Thoracic aorta (tissue), 2 donors: ENCODE results near the gene TAS1R1. TPM values are rescaled to one million over a fixed set of nuclear protein-coding genes. Genes with fewer than 3 reads are reported as not detected.
A peak's percentile ranks its signal among the peaks of the same experiment; 100 is the strongest.

ENCODE experiments used
- ATAC-seq: fragments of 150-250 bp; one replicate; pipeline ENCODE4 v1.8.0; 2017; ENCODE audit warnings: low read depth; ENCODE audit not compliant: insufficient number of reproducible peaks, low FRiP score
- DNase-seq: peaks from one replicate; pipeline ENCODE4 v3.0.0-alpha.2; 2020; ENCODE audit warnings: low spot score
- H3K27ac ChIP-seq, 2 donors: fragments of 200-600 bp; sonication (generic); 1 replicate in 1 of 2; 2 replicates in 1 of 2; pipeline ENCODE4 v1.5.1; 2016; ENCODE audit warnings: mild to moderate bottlenecking in 2 of 2, moderate library complexity in 2 of 2
- H3K27me3 ChIP-seq: fragments of 200-600 bp; sonication (generic); replicated peaks from 2 replicates; pipeline ENCODE4 v1.6.0; 2016; ENCODE audit warnings: mild to moderate bottlenecking; ENCODE audit not compliant: insufficient read depth
- H3K36me3 ChIP-seq: fragments of 200-600 bp; sonication (generic); one replicate; pipeline ENCODE4 v1.5.1; 2016
- H3K4me1 ChIP-seq, 2 donors: fragments of 200-600 bp; sonication (generic); 1 replicate in 1 of 2; 2 replicates in 1 of 2; pipeline versions ENCODE4 v1.5.1 to v1.6.0; 2016; ENCODE audit warnings: low read depth in 2 of 2, mild to moderate bottlenecking in 1 of 2; ENCODE audit not compliant: control insufficient read depth in 1 of 2
- H3K4me3 ChIP-seq: fragments of 200-600 bp; sonication (generic); 2 replicates; pipeline ENCODE4 v1.5.1; 2016; ENCODE audit warnings: mild to moderate bottlenecking
- H3K9me3 ChIP-seq: fragments of 200-600 bp; sonication (generic); 2 replicates; pipeline ENCODE4 v1.5.1; 2016
- total RNA-seq, 2 donors: library from RNA; depleted of rRNA; stranded (reverse); fragments of >200 nt; gene quantifications; one replicate each; pipeline versions ENCODE4 v1.1.0 to v1.2.3, GENCODE V29; 2016
- TF ChIP-seq, protein P1 (sequence below): fragments of 200-600 bp; sonication (generic); IDR thresholded peaks from one replicate; pipeline ENCODE4 v1.5.1; 2019; ENCODE audit warnings: antibody characterized with exemption

TAS1R1 gene
- total RNA-seq, 2 donors from 2014 or later = 0.81 TPM; not detected in 1

- Histone ChIP-seq H3K27ac (peak overlapping the region; percentile 82 to 90), H3K36me3 (peaks cover 78% of the 10 kb centered on the region), H3K9me3 (no peaks in the 10 kb centered on the region), H3K4me3 (no peak overlapping the region), H3K4me1 (peaks cover 63 to 89% of the 10 kb centered on the region in 2 donors), H3K27me3 (no peaks in the 10 kb centered on the region)
- ATAC-seq (no peak), DNase-seq (no peak)
- TF ChIP-seq, protein P1, sequence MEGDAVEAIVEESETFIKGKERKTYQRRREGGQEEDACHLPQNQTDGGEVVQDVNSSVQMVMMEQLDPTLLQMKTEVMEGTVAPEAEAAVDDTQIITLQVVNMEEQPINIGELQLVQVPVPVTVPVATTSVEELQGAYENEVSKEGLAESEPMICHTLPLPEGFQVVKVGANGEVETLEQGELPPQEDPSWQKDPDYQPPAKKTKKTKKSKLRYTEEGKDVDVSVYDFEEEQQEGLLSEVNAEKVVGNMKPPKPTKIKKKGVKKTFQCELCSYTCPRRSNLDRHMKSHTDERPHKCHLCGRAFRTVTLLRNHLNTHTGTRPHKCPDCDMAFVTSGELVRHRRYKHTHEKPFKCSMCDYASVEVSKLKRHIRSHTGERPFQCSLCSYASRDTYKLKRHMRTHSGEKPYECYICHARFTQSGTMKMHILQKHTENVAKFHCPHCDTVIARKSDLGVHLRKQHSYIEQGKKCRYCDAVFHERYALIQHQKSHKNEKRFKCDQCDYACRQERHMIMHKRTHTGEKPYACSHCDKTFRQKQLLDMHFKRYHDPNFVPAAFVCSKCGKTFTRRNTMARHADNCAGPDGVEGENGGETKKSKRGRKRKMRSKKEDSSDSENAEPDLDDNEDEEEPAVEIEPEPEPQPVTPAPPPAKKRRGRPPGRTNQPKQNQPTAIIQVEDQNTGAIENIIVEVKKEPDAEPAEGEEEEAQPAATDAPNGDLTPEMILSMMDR = no peak
Measured at GRCh38 chr1:6593810-6594209, 38.7 kb downstream of the TAS1R1 start.

GRCh38 chr1:6594977-6595740 lies 40.1 kb downstream of the TAS1R1 start:
- TF ChIP-seq, protein P1 = no peak
- Histone ChIP-seq H3K4me1 (peaks cover 65 to 85% of the 10 kb centered on the region in 2 donors), H3K4me3 (no peak overlapping the region), H3K27me3 (no peaks in the 10 kb centered on the region), H3K9me3 (no peaks in the 10 kb centered on the region), H3K36me3 (peaks cover 68% of the 10 kb centered on the region), H3K27ac (peak overlapping the region in 1 of 2 donors; percentile 31)
- ATAC-seq (no peak), DNase-seq (no peak)

DNA sequence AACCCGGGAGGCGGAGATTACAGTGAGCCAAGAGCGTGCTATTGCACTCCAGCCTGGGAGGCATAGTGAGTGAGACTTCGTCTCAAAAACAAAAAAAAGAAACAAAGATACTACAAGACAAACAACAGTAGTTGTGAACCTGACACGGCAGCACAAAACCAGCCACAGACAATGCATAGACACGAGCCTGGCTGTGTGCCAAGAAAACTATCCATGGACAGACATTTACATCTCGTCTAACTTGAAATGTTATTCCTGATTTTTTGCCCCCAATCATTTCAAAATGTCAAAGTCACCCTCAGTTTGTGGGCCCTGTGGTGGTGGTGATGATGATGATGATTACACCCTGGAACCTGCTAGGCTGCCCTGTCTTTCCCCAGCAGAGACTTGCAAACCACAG lies 41.2 kb downstream of the TAS1R1 start:
- ATAC-seq (no peak), DNase-seq (no peak)
- Histone ChIP-seq H3K27ac (peak overlapping the region; percentile 31 to 51), H3K4me1 (peaks cover 57 to 73% of the 10 kb centered on the region in 2 donors), H3K4me3 (peak overlapping the region; percentile 93), H3K27me3 (no peaks in the 10 kb centered on the region), H3K9me3 (no peaks in the 10 kb centered on the region), H3K36me3 (peaks cover 64% of the 10 kb centered on the region)
- TF ChIP-seq, protein P1 = no peak

DNA sequence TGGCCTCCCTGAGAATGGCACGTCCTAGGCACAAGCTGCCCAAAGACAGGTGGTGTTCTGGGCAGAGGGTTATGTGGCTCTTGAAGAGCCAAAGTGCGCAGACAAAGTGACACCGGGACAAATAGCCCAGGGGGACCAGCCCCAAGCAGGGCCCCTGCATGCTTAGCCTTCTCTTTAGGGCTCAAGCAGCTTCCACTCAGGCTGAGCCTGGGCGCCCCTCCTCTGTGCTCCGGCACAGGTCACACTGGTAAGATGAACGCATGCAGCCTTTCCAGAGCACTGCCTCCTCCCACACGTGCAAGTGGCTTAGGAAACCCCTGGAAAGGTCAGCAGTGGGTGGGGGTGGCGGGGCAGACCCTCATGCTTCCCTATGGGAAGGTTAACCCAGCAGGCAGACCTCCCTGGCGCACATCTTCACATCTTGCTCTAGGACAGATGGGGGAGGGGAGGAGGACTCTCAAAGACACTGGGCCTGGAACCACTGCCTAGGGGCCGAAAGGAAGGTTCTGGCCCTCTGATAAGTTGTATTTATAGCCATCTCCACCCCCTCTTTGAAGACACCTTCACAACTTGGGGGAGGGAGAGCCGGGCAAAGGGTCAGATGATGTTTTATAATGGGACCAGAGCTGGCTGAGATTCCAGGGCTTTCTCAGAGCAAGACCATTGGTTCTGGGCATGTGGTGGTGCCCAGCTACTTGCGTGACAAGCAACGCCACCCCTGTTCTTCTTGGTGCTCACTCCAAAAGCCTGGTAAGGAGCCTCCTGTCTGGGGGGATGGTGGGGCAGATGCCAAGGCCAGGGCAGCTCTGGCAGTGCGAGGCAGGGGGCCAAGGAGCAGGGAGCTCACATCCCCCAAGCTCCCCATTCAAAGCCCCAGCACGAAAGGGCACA lies 42.0 kb downstream of the TAS1R1 start:
- Histone ChIP-seq H3K27me3 (no peaks in the 10 kb centered on the region), H3K36me3 (peaks cover 64% of the 10 kb centered on the region), H3K4me1 (peaks cover 50 to 65% of the 10 kb centered on the region in 2 donors), H3K27ac (peak overlapping the region; percentile 25 to 51), H3K4me3 (peak overlapping the region; percentile 93), H3K9me3 (no peaks in the 10 kb centered on the region)
- TF ChIP-seq, protein P1 = no peak
- no peak for DNase-seq
- ATAC-seq = no peak

- Histone ChIP-seq H3K27ac (peak overlapping the region; percentile 25 to 51), H3K4me3 (peak overlapping the region; percentile 93), H3K27me3 (no peaks in the 10 kb centered on the region), H3K36me3 (peaks cover 60% of the 10 kb centered on the region), H3K4me1 (peaks cover 43 to 59% of the 10 kb centered on the region in 2 donors), H3K9me3 (no peaks in the 10 kb centered on the region)
- DNase-seq (no peak), ATAC-seq (no peak)
- TF ChIP-seq, protein P1 = no peak
Measured at GRCh38 chr1:6597777-6598131, 42.6 kb downstream of the TAS1R1 start.
